HG03196 (cell line): ENCODE measurements around the gene FUS.
"Not testable (repeated sequence)": the region's sequence is repeated elsewhere in the genome, so short reads cannot be mapped to it uniquely, and the experiment has no call there.

ENCODE experiments used
- ATAC-seq: cut with Tn5 transposase; IDR thresholded peaks from one replicate; pipeline ENCODE4 v1.9.1; 2021; ENCODE audit not compliant: unreplicated experiment

The FUS gene

DNA sequence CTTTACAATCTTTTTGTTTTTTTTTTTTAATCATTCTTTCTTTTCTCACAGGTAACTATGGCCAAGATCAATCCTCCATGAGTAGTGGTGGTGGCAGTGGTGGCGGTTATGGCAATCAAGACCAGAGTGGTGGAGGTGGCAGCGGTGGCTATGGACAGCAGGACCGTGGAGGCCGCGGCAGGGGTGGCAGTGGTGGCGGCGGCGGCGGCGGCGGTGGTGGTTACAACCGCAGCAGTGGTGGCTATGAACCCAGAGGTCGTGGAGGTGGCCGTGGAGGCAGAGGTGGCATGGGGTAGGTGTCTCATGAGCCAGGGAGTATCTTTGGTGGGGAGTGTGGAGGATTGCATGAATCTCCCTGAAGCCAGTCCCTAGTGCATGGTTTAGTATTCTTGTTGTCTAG, 4.9 kb downstream of the FUS start:
- no peak for ATAC-seq

GRCh38 chr16:31185339-31185738, 5.4 kb downstream of the FUS start:
- no peak for ATAC-seq

DNA sequence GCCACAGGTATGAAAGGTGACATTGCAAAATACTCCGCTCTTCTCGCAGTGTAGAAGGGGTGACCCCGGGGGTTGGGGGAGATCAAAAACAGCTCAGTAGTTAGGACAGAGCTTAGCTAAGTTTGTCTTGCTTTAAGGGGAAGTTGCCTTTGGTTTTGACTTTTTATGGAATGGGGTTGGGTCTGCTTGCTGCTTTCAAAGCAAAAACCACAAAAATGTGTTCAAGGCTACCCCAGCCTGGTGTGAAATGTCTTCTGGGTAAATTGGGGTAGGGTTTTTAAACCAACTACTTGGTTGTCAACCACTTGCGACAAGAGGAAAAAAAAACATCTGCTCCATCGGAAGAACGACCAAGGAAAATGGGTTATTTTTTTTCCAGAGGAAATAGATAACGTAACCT, 6.2 kb downstream of the FUS start:
- ATAC-seq: no peak

DNA sequence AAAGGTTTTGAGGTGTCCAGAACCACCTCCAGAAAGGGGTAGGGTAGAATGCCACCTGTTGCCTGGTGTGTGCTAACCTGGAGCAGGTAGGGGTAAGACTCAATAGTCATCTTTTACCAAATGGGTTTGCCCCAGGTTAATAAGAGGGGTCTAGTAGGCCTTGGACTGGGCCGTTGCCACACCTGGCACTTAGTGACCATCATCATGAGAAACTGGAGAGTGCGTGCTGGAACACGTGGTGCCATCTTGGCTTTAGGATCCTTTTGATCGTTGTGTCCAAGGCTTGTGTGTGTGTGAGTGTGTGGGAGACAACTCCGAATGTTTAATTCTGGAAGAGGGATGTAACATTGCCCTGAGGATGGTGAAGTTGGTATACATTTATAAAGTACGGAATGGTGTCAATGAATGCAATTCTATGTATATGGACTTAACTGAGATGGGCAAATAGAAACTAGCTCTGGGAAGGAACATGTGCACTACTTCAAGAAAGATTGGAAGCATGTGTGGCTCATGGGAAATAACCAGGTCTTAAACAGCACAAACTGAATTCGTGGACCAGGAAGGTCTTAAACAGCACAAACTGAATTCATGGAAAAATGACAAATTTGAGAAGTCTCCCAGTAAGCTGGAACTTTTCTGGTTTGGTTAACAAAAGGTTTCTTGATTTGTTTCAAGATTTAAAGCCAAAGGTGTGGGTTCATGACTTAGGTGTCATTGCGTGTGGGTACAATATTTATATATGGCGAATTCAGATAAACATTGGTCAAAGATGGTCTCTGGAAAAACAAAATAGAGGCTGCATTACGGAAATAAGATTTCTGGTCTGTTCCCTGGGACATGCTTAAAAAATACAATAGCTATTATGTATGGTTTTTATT, 7.2 kb downstream of the FUS start:
- no peak for ATAC-seq

DNA sequence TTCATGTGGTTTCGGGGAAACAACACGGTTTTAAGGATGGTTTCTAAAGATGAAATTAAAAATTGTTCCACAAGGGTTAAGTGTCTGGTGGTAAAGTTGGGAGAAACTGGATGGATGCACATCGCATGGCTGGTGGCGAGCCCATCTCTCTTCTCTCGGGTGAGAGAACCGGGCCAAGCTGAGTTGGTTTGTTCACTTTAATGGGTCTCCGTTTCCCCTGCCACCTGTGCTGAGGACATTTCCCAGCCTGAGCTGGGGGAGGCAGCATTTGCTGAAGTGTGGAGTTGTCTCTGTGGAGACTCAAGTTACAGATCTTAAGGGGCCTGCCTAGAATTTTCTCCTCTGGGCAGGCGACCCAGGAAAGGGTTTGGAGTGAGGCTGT, 7.9 kb downstream of the FUS start:
- ATAC-seq: no peak

DNA sequence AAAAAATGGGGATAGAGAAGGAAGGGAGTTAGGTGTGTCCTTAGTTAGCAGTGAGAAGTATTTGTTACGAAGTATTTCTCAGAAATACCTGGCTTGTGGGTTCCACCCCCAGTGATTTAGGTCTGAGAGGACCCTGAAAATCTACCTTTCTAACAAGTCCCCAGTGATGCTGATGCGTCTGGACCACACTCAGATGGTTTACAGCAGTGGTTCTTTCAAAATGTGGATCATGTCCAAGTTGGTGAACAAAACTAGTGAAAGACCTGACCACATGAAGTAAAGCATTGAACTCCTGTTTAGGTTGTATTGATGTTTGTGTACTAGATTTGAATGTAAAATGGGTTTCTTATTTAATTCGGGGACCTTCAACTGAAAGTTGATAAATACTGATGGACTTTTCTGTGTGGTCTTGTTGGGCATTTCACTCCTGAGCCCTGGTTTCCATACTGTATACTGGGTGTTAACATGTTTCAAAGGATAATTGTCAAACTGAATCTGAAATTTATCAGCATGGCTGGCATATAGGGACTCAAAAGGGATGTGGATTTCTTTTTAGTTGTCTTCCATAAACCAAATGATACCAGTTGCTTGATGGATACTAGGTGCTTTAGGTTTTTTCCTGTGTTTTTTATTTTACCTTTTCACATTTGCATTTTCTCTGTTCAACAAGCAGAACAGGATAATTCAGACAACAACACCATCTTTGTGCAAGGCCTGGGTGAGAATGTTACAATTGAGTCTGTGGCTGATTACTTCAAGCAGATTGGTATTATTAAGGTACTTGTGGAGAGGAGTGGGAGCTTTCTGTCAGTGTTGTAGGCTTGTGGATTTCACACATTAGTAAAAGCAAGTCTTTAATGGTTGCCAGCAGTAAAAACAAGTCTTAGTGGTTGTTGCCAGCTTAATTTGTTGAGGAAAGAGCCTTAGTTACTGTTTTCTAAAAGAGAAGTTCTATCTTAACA, 8.8 kb downstream of the FUS start:
- no peak for ATAC-seq

GRCh38 chr16:31189412-31189778, 9.5 kb downstream of the FUS start:
- no peak for ATAC-seq

GRCh38 chr16:31190061-31190460, 10.1 kb downstream of the FUS start:
- no peak for ATAC-seq

DNA sequence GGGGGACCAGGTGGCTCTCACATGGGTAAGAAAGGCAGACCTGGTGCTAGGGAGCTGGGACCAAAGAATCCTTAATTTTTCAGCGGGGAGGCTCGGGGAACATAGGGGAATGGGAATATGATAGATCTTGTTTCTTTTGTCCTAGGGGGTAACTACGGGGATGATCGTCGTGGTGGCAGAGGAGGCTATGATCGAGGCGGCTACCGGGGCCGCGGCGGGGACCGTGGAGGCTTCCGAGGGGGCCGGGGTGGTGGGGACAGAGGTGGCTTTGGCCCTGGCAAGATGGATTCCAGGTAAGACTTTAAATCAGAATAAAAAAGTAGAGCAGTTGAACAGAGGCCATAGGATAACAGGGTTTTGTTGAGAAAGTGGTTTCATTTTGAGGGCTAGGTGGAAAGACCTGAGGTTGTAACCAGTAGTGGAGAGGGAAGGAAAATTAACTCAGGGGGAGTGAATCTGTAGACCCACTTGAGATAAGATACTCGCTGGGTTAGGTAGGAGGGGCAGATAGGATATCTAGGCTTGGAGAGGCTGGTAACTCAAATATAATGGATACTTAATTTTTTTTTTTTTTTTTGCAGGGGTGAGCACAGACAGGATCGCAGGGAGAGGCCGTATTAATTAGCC, 11.0 kb downstream of the FUS start:
- ATAC-seq: no peak

DNA sequence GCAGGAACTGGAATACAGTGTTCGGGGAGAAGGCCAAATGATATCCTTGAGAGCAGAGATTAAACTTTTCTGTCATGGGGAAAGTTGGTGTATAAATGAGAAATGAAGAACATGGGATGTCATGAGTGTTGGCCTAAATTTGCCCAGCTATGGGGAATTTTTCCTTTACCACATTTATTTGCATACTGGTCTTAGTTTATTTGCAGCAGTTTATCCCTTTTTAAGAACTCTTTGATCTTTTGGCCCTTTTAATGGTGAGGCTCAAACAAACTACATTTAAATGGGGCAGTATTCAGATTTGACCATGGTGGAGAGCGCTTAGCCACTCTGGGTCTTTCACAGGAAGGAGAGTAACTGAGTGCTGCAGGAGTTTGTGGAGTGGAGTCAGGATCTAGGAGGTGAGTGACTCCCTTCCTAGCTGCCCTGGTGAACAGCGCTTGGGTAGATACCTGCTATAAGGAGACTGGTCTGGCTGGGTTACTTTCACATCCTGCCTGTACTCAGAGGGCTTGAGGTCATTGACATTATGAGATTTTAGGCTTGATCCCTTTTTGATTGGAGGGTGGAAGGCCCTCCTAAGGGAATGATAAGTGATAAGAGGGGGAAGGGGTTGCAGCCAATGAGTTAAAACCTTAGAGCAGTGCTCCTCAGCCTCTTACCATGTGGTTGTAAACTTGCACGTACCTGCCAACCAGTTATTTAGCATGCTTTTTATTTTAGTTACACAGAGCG, 11.9 kb downstream of the FUS start:
- ATAC-seq: no peak

- no peak for ATAC-seq
Measured at GRCh38 chr16:31192856-31193642, 13.1 kb downstream of the FUS start.

- no peak for ATAC-seq
Measured at GRCh38 chr16:31193874-31194273, 13.9 kb downstream of the FUS start.

- ATAC-seq: no peak
Measured at GRCh38 chr16:31194898-31195297, 15.0 kb downstream of the FUS start.

DNA sequence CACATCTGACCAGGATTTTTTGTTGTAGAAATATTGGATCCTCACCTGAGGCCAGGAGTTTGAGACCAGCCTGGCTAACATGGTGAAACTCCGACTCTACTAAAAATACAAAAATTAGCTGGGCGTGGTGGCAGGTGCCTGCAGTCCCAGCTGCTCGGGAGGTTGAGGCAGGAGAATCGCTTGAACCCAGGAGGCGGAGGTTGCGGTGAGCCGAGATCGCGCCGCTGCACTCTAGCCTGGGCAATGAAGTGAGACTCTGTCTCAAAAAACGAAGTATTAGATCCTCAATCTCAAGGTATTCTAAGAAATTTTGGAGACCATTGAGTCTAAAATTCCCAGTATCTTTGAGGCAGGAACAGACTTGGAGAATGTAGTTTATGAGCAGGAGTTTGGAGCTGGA, 15.9 kb downstream of the FUS start:
- ATAC-seq: not testable (repeated sequence)

GRCh38 chr16:31196324-31197088, 16.6 kb downstream of the FUS start:
- no peak for ATAC-seq

DNA sequence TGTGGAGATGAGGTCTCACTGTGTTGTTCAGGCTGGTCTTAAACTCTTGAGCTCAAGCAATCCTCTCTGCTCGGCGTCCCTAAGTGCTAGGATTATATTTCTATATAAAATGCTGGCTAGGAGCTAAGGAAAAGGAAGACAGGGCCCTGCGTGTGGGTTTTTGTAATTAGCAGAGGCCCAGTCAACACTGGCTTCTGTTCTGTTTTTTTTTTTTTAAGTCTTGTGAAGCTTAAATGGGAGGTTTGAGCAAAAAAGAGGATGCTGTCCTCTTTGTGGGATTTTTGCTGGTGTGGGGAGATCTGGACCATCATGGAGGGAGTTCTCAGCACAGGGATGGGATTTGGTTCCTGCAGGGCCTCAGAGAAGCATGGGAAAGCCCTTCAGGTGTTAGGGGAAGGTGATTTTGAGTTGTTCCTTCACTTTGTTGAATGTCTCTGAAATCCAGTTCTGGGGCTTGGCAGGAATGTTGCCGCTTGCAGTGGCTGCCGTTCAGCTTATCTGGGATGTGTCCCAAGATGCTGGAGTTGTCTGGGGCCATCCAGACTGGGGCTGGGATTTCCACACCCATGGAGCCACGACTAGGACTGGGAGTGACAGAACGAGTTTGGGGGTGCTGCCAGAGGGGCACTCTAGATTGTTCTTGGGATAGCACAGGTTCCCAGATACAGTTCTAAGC, 18.4 kb downstream of the FUS start:
- no peak for ATAC-seq

GRCh38 chr16:31199430-31200041, 19.6 kb downstream of the FUS start:
- no peak for ATAC-seq

DNA sequence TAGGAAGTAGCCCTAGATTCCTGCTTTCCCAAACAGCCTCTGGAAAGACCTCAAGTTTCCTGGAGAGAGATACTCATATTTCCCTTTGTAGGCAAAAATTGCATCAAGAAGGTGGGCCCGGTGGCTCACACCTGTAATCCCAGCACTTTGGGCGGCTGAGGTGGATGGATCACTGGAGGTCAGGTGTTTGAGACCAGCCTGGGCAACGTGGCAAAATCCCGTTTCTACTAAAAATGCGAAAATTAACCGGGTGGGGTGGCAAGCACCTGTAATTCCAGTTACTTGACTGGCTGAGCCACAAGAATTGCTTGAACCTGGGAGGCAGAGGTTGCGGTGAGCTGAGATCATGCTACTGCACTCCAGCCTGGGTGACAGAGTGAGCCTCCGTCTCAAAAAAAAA, 20.2 kb downstream of the FUS start:
- not testable (repeated sequence) for ATAC-seq
